IMR-90 (cell line): Measurements from ENCODE around the gene OTOR. TPM values are rescaled to one million over a fixed set of nuclear protein-coding genes. Genes with fewer than 3 reads are reported as not detected.
A peak's percentile ranks its signal among the peaks of the same experiment; 100 is the strongest.

Source experiments
- ATAC-seq: fragments of 200-7000 bp; cut with Tn5 transposase; 2 replicates; pipeline ENCODE4 v1.9.1; 2020; ENCODE audit warnings: low read depth, mild to moderate bottlenecking, moderate library complexity
- BruUV-seq: library from RNA; stranded (reverse); fragments of 400-500 nt; replicated peaks from 2 replicates; lab custom pipeline; 2021; lab: Mats Ljungman, UMichigan
- CTCF ChIA-PET: fragments of 300-600 bp; formaldehyde crosslinking; extraction: SDS; loops from one replicate; lab custom pipeline; 2021; ENCODE audit warnings: antibody characterized with exemption; lab: Yijun Ruan, JAX
- POLR2A ChIA-PET: fragments of 300-600 bp; sonication (Branson Sonifier 250); formaldehyde crosslinking; loops from one replicate; lab custom pipeline; 2022; ENCODE audit warnings: antibody characterized with exemption; ENCODE audit not compliant: unreplicated experiment; lab: Charles Lee
- DNase-seq: peaks from one replicate; pipeline ENCODE4 v3.0.0; 2013
- H2AFZ ChIP-seq: replicated peaks from 2 replicates; pipeline ENCODE3; 2013; ENCODE audit warnings: low read length, mild to moderate bottlenecking; ENCODE audit not compliant: poor library complexity
- H2AK5ac ChIP-seq: 2 replicates; pipeline ENCODE4 v1.6.1; 2013; ENCODE audit warnings: low read depth, low read length, inconsistent platforms
- H2AK9ac ChIP-seq: replicated peaks from 2 replicates; pipeline ENCODE3; 2013; ENCODE audit warnings: mild to moderate bottlenecking, low read depth, low read length, moderate library complexity; ENCODE audit not compliant: poor library complexity
- H2BK120ac ChIP-seq: 2 replicates; pipeline ENCODE4 v1.6.1; 2013; ENCODE audit warnings: low read depth, low read length, inconsistent platforms
- H2BK15ac ChIP-seq: 3 replicates; pipeline ENCODE4 v1.6.1; 2013; ENCODE audit warnings: low read depth, low read length, inconsistent platforms
- H2BK20ac ChIP-seq: 2 replicates; pipeline ENCODE4 v1.6.1; 2013; ENCODE audit warnings: low read depth, mild to moderate bottlenecking, inconsistent platforms, low read length, moderate library complexity
- H2BK5ac ChIP-seq: 2 replicates; pipeline ENCODE4 v1.6.1; 2013; ENCODE audit warnings: mild to moderate bottlenecking, low read depth, low read length, inconsistent platforms; ENCODE audit not compliant: poor library complexity, severe bottlenecking
- H3K14ac ChIP-seq: replicated peaks from 2 replicates; pipeline ENCODE4 v1.6.1; 2013; ENCODE audit warnings: low read depth, low read length, inconsistent platforms
- H3K18ac ChIP-seq: 2 replicates; pipeline ENCODE4 v1.6.1; 2013; ENCODE audit warnings: low read depth, low read length, control low read depth
- H3K23ac ChIP-seq: 2 replicates; pipeline ENCODE4 v1.6.1; 2013; ENCODE audit warnings: low read depth, low read length, inconsistent platforms
- H3K27ac ChIP-seq: 2 replicates; pipeline ENCODE4 v1.5.1; 2013; ENCODE audit warnings: mild to moderate bottlenecking, control low read depth, low read length; ENCODE audit not compliant: insufficient read depth
- H3K27me3 ChIP-seq: 2 replicates; pipeline ENCODE4 v1.6.1; 2013; ENCODE audit warnings: low read length; ENCODE audit not compliant: control insufficient read depth, insufficient read depth
- H3K36me3 ChIP-seq: 2 replicates; pipeline ENCODE4 v1.6.1; 2013; ENCODE audit warnings: low read length, mixed read lengths; ENCODE audit not compliant: control insufficient read depth, insufficient read depth
- H3K4ac ChIP-seq: 2 replicates; pipeline ENCODE4 v1.6.1; 2013; ENCODE audit warnings: low read depth, low read length, inconsistent platforms
- H3K4me1 ChIP-seq: 2 replicates; pipeline ENCODE4 v1.6.1; 2013; ENCODE audit warnings: low read length, mixed read lengths; ENCODE audit not compliant: control insufficient read depth, insufficient read depth
- H3K4me2 ChIP-seq: 2 replicates; pipeline ENCODE4 v1.6.1; 2013; ENCODE audit warnings: low read depth, mild to moderate bottlenecking, control low read depth, low read length, moderate library complexity
- H3K4me3 ChIP-seq: 2 replicates; pipeline ENCODE4 v1.5.1; 2013; ENCODE audit warnings: low read depth, mild to moderate bottlenecking, control low read depth, low read length, moderate library complexity; ENCODE audit not compliant: insufficient read depth
- H3K56ac ChIP-seq: 2 replicates; pipeline ENCODE4 v1.6.1; 2013; ENCODE audit warnings: low read length, inconsistent platforms; ENCODE audit not compliant: insufficient read depth; ENCODE audit errors: extremely low read depth
- H3K79me1 ChIP-seq, 2 experiments: 2 replicates each; pipeline ENCODE4 v1.6.1; 2013; ENCODE audit warnings: low read length in 2 of 2, inconsistent platforms in 1 of 2, low read depth in 1 of 2
- H3K9ac ChIP-seq: 2 replicates; pipeline ENCODE4 v1.6.1; 2013; ENCODE audit warnings: low read depth, low read length, control low read depth
- H3K9me1 ChIP-seq: 2 replicates; pipeline ENCODE4 v1.6.1; 2013; ENCODE audit warnings: low read length, inconsistent platforms; ENCODE audit not compliant: insufficient read depth
- H3K9me3 ChIP-seq: 2 replicates; pipeline ENCODE4 v1.6.1; 2013; ENCODE audit warnings: low read length; ENCODE audit not compliant: control insufficient read depth, insufficient read depth
- H4K20me1 ChIP-seq: 2 replicates; pipeline ENCODE4 v1.6.1; 2013; ENCODE audit warnings: low read length, inconsistent platforms; ENCODE audit not compliant: insufficient read depth
- H4K5ac ChIP-seq: 2 replicates; pipeline ENCODE4 v1.6.1; 2013; ENCODE audit warnings: mild to moderate bottlenecking, low read depth, low read length, control low read depth
- H4K8ac ChIP-seq, 2 experiments: 2 replicates each; pipeline ENCODE4 v1.6.1; 2013; ENCODE audit warnings: low read depth in 2 of 2, low read length in 2 of 2, control low read depth in 1 of 2, inconsistent platforms in 1 of 2
- H4K91ac ChIP-seq: 2 replicates; pipeline ENCODE4 v1.6.1; 2013; ENCODE audit warnings: low read depth, low read length, inconsistent platforms; ENCODE audit not compliant: insufficient read depth
- CTCF ChIP-seq: conservative IDR thresholded peaks from 2 replicates; pipeline ENCODE4 v1.5.1; 2012; ENCODE audit warnings: mild to moderate bottlenecking, low read depth, low read length, improper control_type of control experiment
- ELK1 ChIP-seq: fragments of 150-350 bp; IDR thresholded peaks from 2 replicates; pipeline ENCODE4 v1.6.1; 2016; ENCODE audit warnings: low read depth, mild to moderate bottlenecking, low read length, moderate library complexity, borderline replicate concordance
- FOS ChIP-seq: fragments of 150-350 bp; IDR thresholded peaks from 2 replicates; pipeline ENCODE4 v1.6.1; 2016; ENCODE audit warnings: low read depth, low read length
- MAFK ChIP-seq: IDR thresholded peaks from 2 replicates; pipeline ENCODE4 v1.6.1; 2012; ENCODE audit warnings: low read depth, low read length, improper control_type of control experiment
- MAZ ChIP-seq: IDR thresholded peaks from 2 replicates; pipeline ENCODE4 v1.6.1; 2012; ENCODE audit warnings: low read depth, mild to moderate bottlenecking, low read length, improper control_type of control experiment, moderate library complexity, borderline replicate concordance
- RCOR1 ChIP-seq: IDR thresholded peaks from 2 replicates; pipeline ENCODE4 v1.6.1; 2012; ENCODE audit warnings: mild to moderate bottlenecking, low read length, improper control_type of control experiment; ENCODE audit not compliant: insufficient replicate concordance
- RFX5 ChIP-seq: IDR thresholded peaks from 2 replicates; pipeline ENCODE4 v1.8.0; 2012; ENCODE audit warnings: low read depth, mild to moderate bottlenecking, low read length, moderate library complexity
- WGBS, 2 experiments: methylation state at CpG; one replicate each; pipeline versions ENCODE4 v1.1.5 to v1.1.7; 2013; ENCODE audit warnings: missing lambda C conversion rate in 2 of 2; ENCODE audit not compliant: insufficient read length in 1 of 2; ENCODE audit errors: extremely low coverage in 2 of 2; 5-methylcytosine and 5-hydroxymethylcytosine counted together
- dilution Hi-C: fragments of 300-500 bp; cut with HindIII; formaldehyde crosslinking; loops from one replicate; pipeline ENCODE4 v1.14.3; 2018; ENCODE audit warnings: low sequenced_read_pairs; ENCODE audit not compliant: unreplicated experiment
- in situ Hi-C: fragments of 300-500 bp; cut with MboI; formaldehyde crosslinking; loops from 3 replicates; pipeline ENCODE4 v1.14.3; 2019; ENCODE audit warnings: low sequenced_read_pairs, inconsistent platforms, mixed read lengths
- intact Hi-C: fragments of 100-400 bp; cut with micrococcal nuclease; formaldehyde crosslinking; loops from 2 replicates; pipeline ENCODE4 v1.10.0; 2022
- polyA plus RNA-seq, 3 experiments: library from polyadenylated mRNA; depleted of rRNA; stranded (reverse); fragments of >200 nt; gene quantifications; 2 replicates each; pipeline ENCODE4 v1.2.3, GENCODE V29; 2012; ENCODE audit warnings: low replicate concordance in 1 of 3
- total RNA-seq: library from RNA; depleted of rRNA; stranded (reverse); fragments of >200 nt; gene quantifications from 2 replicates; pipeline ENCODE4 v1.2.3, GENCODE V29; 2012

The OTOR gene
- total and polyA plus RNA-seq, 2 of the 4 experiments (the other 2 are of a cell fraction), result not detected

GRCh38 chr20:16729080-16729479 is 19.1 kb upstream of the OTOR start:
- Histone ChIP-seq H2BK120ac (no peak overlapping the region), H3K9ac (no peak overlapping the region), H2AK5ac (no peak overlapping the region), H4K5ac (peak overlapping the region; percentile 98), H3K4me3 (no peak overlapping the region), H3K23ac (no peak overlapping the region), H3K9me3 (no peaks in the 10 kb centered on the region), H3K79me1 (peaks cover 9 to 19% of the 10 kb centered on the region in 2 experiments; a peak in 2 of 4 replicates), H3K36me3 (0 out of 2 replicates have a peak, but pooled peaks cover 2% of the 10 kb centered on the region), H3K9me1 (no peaks in the 10 kb centered on the region), H2AFZ (peak overlapping the region; percentile 99), H3K4me1 (no peaks in the 10 kb centered on the region; the same call in 1 of the 2 replicates), H3K18ac (no peak overlapping the region), H2BK20ac (no peak overlapping the region), H3K4ac (peak overlapping the region; percentile 91), H3K27me3 (no peaks in the 10 kb centered on the region), H3K4me2 (no peak overlapping the region), H2BK5ac (no peak overlapping the region), H4K20me1 (no peaks in the 10 kb centered on the region), H2BK15ac (no peak overlapping the region), H4K91ac (peak overlapping the region; percentile 68; the same call in 1 of the 2 replicates), H3K27ac (no peak overlapping the region), H3K56ac (no peak overlapping the region), H2AK9ac (no peak overlapping the region), H4K8ac (peak overlapping the region; percentile 98 to 99), H3K14ac (peak overlapping the region; percentile 85)
- intact Hi-C loops (no loop called here), in situ Hi-C loops (no loop called here), dilution Hi-C loops (no loop called here)
- ATAC-seq, result no peak
- no TSS peak for BruUV-seq
- no peak for TF ChIP-seq MAFK
- TF ChIP-seq MAZ, result no peak
- TF ChIP-seq ELK1, result no peak
- no peak for TF ChIP-seq RFX5
- TF ChIP-seq FOS, result no peak
- TF ChIP-seq CTCF, result no peak
- TF ChIP-seq RCOR1, result no peak
- ChIA-PET POLR2A (no interaction called here), CTCF (no interaction called here)
- 100% methylated on average over 1 of the region's 1 CpG; no CpG with 5 or more reads in 1 of the 2 experiments for WGBS, 2 experiments
- no peak for DNase-seq
